Measurements from ENCODE around the gene PTPRK. TPM values are rescaled to one million over a fixed set of nuclear protein-coding genes. Genes with fewer than 3 reads are reported as not detected.

The PTPRK gene
- total RNA-seq, 2 donors from 2014 or later = 0.77 to 0.78 TPM

- H3K4me3 Mint-ChIP-seq = no peak overlapping the region
- peaks cover 2% of the 10 kb centered on the region for H3K36me3 Mint-ChIP-seq (ENCODE audit: low read depth)
- H3K27ac Mint-ChIP-seq = no peak overlapping the region
- DNase-seq (no peak), ATAC-seq (no peak)
- H3K4me1 Mint-ChIP-seq = peaks cover 14% of the 10 kb centered on the region
- no peaks in the 10 kb centered on the region for H3K9me3 ChIP-seq (ENCODE audit: control insufficient read depth, low read length, poor library complexity, severe bottlenecking)
- H3K27me3 Mint-ChIP-seq = no peaks in the 10 kb centered on the region
Observed at GRCh38 chr6:128252341-128253176, 267.8 kb downstream of the PTPRK start.

- no peak overlapping the region for H3K27ac Mint-ChIP-seq
- H3K4me1 Mint-ChIP-seq = peaks cover 14% of the 10 kb centered on the region
- no peak for DNase-seq
- ATAC-seq = no peak
- H3K36me3 Mint-ChIP-seq (ENCODE audit: low read depth) = peaks cover 2% of the 10 kb centered on the region
- H3K9me3 ChIP-seq (ENCODE audit: control insufficient read depth, low read length, poor library complexity, severe bottlenecking) = no peaks in the 10 kb centered on the region
- no peaks in the 10 kb centered on the region for H3K27me3 Mint-ChIP-seq
- H3K4me3 Mint-ChIP-seq = no peak overlapping the region
Observed at GRCh38 chr6:128251445-128252340, 268.7 kb downstream of the PTPRK start.

- no peaks in the 10 kb centered on the region for H3K9me3 ChIP-seq (ENCODE audit: control insufficient read depth, low read length, poor library complexity, severe bottlenecking)
- peaks cover 14% of the 10 kb centered on the region for H3K4me1 Mint-ChIP-seq
- no peak overlapping the region for H3K4me3 Mint-ChIP-seq
Observed at GRCh38 chr6:128250370-128251070, 269.9 kb downstream of the PTPRK start.

DNA sequence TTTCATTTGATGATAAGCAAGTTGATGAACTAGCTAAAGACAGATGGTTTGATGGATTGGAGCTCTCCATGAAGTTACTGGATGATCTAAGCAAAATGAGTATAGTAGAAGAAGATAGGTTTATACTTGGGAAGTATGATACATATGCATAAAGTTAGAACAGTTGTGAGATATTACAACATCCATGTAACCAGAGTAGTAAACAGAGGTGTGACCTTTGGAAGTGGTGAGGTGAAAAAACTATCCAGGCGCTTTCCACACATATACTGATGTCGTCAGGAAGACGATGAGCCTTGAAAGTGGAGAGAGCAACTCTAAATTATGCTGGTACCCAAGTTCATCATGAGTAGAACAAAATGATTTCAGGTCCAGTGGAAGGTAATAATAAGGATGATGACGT is 271.0 kb downstream of the PTPRK start:
- H3K27ac Mint-ChIP-seq = no peak overlapping the region

More at GRCh38 chr6:128250370-128251070, 269.9 kb downstream of the PTPRK start:
- ATAC-seq (no peak), DNase-seq (no peak)
- no peak overlapping the region for H3K27ac Mint-ChIP-seq
- no peaks in the 10 kb centered on the region for H3K27me3 Mint-ChIP-seq
- peaks cover 2% of the 10 kb centered on the region for H3K36me3 Mint-ChIP-seq (ENCODE audit: low read depth)

GRCh38 chr6:128246472-128247260 is 273.7 kb downstream of the PTPRK start:
- Mint-ChIP-seq H3K4me1 (no peaks in the 10 kb centered on the region), H3K4me3 (no peak overlapping the region), H3K27me3 (no peaks in the 10 kb centered on the region), H3K36me3 (ENCODE audit: low read depth) (peaks cover 2% of the 10 kb centered on the region), H3K27ac (no peak overlapping the region)
- ATAC-seq = no peak
- DNase-seq = no peak
- no peaks in the 10 kb centered on the region for H3K9me3 ChIP-seq (ENCODE audit: control insufficient read depth, low read length, poor library complexity, severe bottlenecking)

More for the DNA sequence above, 271.0 kb downstream of the PTPRK start:
- Mint-ChIP-seq H3K27me3 (no peaks in the 10 kb centered on the region), H3K36me3 (ENCODE audit: low read depth) (peaks cover 2% of the 10 kb centered on the region), H3K4me3 (no peak overlapping the region), H3K4me1 (peaks cover 14% of the 10 kb centered on the region)
- DNase-seq (no peak), ATAC-seq (no peak)
- no peaks in the 10 kb centered on the region for H3K9me3 ChIP-seq (ENCODE audit: control insufficient read depth, low read length, poor library complexity, severe bottlenecking)

DNA sequence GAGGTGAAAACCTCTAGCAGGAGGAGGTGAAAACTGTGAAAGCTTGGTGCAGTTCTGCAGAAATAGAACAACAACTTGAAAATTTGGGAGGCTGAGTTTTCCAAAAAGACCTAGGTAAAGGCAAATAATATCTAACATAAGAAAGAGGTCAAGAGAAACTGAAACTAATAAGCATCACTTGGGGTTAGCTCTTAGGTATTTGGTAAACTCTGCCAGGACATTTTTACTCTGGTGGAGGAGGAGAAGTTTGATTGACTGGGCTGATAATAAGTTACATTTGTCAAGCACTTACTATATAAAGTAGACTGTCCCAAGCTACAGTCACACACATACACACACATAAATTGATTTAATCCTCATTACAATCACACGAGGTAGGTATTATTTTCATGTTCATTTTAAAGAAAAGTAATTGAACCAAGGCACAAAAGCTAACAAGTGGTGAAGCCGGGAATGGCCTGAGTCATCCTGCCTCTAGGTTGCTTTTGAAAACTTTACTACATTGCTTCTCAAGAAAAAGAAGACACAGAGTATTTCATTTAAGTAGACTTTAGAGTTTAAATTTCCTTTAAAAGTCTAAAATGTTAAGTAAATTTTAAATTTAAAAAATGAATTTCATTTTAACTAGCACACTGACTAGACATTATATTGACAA is 275.5 kb downstream of the PTPRK start:
- H3K27me3 Mint-ChIP-seq = no peaks in the 10 kb centered on the region
- DNase-seq (no peak), ATAC-seq (no peak)
- peaks cover 2% of the 10 kb centered on the region for H3K36me3 Mint-ChIP-seq (ENCODE audit: low read depth)
- H3K9me3 ChIP-seq (ENCODE audit: control insufficient read depth, low read length, poor library complexity, severe bottlenecking) = no peaks in the 10 kb centered on the region
- peaks cover 4% of the 10 kb centered on the region for H3K4me1 Mint-ChIP-seq
- no peak overlapping the region for H3K4me3 Mint-ChIP-seq
- no peak overlapping the region for H3K27ac Mint-ChIP-seq

- no peaks in the 10 kb centered on the region for H3K36me3 Mint-ChIP-seq (ENCODE audit: low read depth)
- H3K9me3 ChIP-seq (ENCODE audit: control insufficient read depth, low read length, poor library complexity, severe bottlenecking) = no peaks in the 10 kb centered on the region
- H3K27me3 Mint-ChIP-seq = no peaks in the 10 kb centered on the region
- no peak for ATAC-seq
- DNase-seq = no peak
- H3K27ac Mint-ChIP-seq = no peak overlapping the region
- H3K4me1 Mint-ChIP-seq = peaks cover 4% of the 10 kb centered on the region
- H3K4me3 Mint-ChIP-seq = no peak overlapping the region
Observed at GRCh38 chr6:128242765-128243403, 277.5 kb downstream of the PTPRK start.

DNA sequence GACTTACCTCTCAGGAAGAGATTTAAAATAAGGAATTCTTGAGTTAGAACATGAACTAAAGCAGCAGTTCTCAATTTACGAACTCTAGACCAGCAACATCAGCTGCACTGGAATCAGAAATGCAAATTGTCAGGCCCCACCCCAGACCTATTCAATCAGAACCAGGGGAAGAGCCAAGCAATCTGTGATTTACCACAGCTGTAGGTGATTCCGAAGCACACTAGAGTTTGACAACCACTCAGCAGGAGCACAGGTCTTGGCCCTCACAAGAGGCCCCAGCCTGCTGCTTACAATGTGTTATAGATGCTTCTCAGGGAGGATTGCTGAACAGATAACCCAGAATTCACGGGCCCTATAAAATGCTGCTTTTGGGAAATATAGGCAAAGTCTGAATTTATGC is 279.2 kb downstream of the PTPRK start:
- ATAC-seq (peak; percentile 32), DNase-seq (no peak)
- Mint-ChIP-seq H3K4me1 (peaks cover 4% of the 10 kb centered on the region), H3K27me3 (no peaks in the 10 kb centered on the region), H3K4me3 (no peak overlapping the region), H3K27ac (no peak overlapping the region), H3K36me3 (ENCODE audit: low read depth) (no peaks in the 10 kb centered on the region)
- H3K9me3 ChIP-seq (ENCODE audit: control insufficient read depth, low read length, poor library complexity, severe bottlenecking) = no peaks in the 10 kb centered on the region

DNA sequence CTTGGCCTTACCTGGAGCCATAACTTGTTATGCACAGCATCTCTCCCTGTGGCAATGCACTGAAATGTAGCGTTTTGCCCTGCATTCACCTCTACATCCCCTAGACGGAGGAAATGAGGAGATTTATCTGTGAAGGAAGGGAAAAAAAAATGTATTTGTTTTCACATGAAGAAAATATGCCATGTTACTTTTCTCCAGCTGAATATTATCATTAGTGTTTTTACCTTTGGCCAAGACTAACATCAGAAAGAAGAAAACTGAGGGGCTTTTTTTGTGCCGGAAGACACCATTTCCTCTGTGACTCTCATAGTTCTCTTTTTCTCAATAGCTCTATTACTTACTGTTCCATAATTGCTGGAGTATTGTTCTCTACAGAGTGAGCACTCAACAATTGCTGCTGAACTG is 280.4 kb downstream of the PTPRK start:
- peaks cover 4% of the 10 kb centered on the region for H3K4me1 Mint-ChIP-seq
- ATAC-seq (peak; percentile 45), DNase-seq (no peak)
- no peaks in the 10 kb centered on the region for H3K36me3 Mint-ChIP-seq (ENCODE audit: low read depth)
- no peak overlapping the region for H3K4me3 Mint-ChIP-seq
- H3K9me3 ChIP-seq (ENCODE audit: control insufficient read depth, low read length, poor library complexity, severe bottlenecking) = no peaks in the 10 kb centered on the region
- no peak overlapping the region for H3K27ac Mint-ChIP-seq
- H3K27me3 Mint-ChIP-seq = no peaks in the 10 kb centered on the region

GRCh38 chr6:128239146-128239545 is 281.3 kb downstream of the PTPRK start:
- no peak for ATAC-seq

GRCh38 chr6:128238225-128238624 is 282.2 kb downstream of the PTPRK start:
- Mint-ChIP-seq H3K4me3 (no peak overlapping the region), H3K27ac (no peak overlapping the region), H3K36me3 (ENCODE audit: low read depth) (no peaks in the 10 kb centered on the region), H3K27me3 (no peaks in the 10 kb centered on the region), H3K4me1 (peaks cover 4% of the 10 kb centered on the region)
- no peaks in the 10 kb centered on the region for H3K9me3 ChIP-seq (ENCODE audit: control insufficient read depth, low read length, poor library complexity, severe bottlenecking)
- ATAC-seq = no peak
- DNase-seq = no peak

More at GRCh38 chr6:128239146-128239545, 281.3 kb downstream of the PTPRK start:
- Mint-ChIP-seq H3K36me3 (ENCODE audit: low read depth) (no peaks in the 10 kb centered on the region), H3K27ac (no peak overlapping the region), H3K4me1 (peaks cover 4% of the 10 kb centered on the region), H3K4me3 (no peak overlapping the region), H3K27me3 (no peaks in the 10 kb centered on the region)
- no peaks in the 10 kb centered on the region for H3K9me3 ChIP-seq (ENCODE audit: control insufficient read depth, low read length, poor library complexity, severe bottlenecking)
- DNase-seq = no peak

DNA sequence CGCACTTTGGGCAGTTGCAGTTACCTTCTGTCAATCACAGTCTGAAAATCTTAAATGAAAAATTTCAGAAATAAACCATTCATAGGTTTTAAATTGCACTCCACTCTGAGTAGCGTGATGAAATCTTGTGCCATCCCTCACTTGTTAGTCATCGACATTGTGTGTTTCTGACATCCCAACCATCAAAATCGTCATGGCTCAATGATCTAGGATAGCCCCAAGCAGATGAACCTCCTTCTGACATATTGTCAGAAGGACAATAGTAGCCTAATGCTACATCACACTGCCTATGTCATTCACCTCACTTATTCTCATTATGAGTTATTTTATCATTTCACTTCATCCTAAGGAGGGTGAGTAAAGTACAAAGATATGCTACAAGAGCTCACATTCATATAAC is 284.8 kb downstream of the PTPRK start:
- ATAC-seq (no peak), DNase-seq (no peak)
- H3K27me3 Mint-ChIP-seq = no peaks in the 10 kb centered on the region
- H3K27ac Mint-ChIP-seq = no peak overlapping the region
- H3K4me3 Mint-ChIP-seq = no peak overlapping the region
- no peaks in the 10 kb centered on the region for H3K9me3 ChIP-seq (ENCODE audit: control insufficient read depth, low read length, poor library complexity, severe bottlenecking)
- peaks cover 4% of the 10 kb centered on the region for H3K4me1 Mint-ChIP-seq
- H3K36me3 Mint-ChIP-seq (ENCODE audit: low read depth) = no peaks in the 10 kb centered on the region

Data from T-helper 17 cell (primary cell).